GOT3 (cell line): ENCODE results near the gene PDGFRA.
"Not testable (repeated sequence)": the region's sequence is repeated elsewhere in the genome, so short reads cannot be mapped to it uniquely, and the experiment has no call there.

Source experiments
- DNase-seq: peaks from one replicate; lab custom pipeline; 2025; ENCODE audit warnings: mixed read lengths; lab: John Stamatoyannopoulos, UW

PDGFRA gene

GRCh38 chr4:54227256-54228055 lies 1.6 kb upstream of the PDGFRA start:
- DNase-seq: peak; percentile 34

GRCh38 chr4:54228056-54228527 lies 1.0 kb upstream of the PDGFRA start:
- peak; percentile 34 for DNase-seq

GRCh38 chr4:54228546-54228945 lies 547 bp upstream of the PDGFRA start:
- no peak for DNase-seq

GRCh38 chr4:54229631-54230483 lies 764 bp downstream of the PDGFRA start:
- no peak for DNase-seq

- no peak for DNase-seq
Observed at GRCh38 chr4:54230484-54231418, 1.7 kb downstream of the PDGFRA start.

GRCh38 chr4:54231419-54231767 lies 2.3 kb downstream of the PDGFRA start:
- no peak for DNase-seq

GRCh38 chr4:54231768-54232688 lies 2.9 kb downstream of the PDGFRA start:
- DNase-seq: no peak

GRCh38 chr4:54233277-54233696 lies 4.2 kb downstream of the PDGFRA start:
- DNase-seq: peak; percentile 41

GRCh38 chr4:54233697-54234496 lies 4.8 kb downstream of the PDGFRA start:
- no peak for DNase-seq

GRCh38 chr4:54234497-54235205 lies 5.6 kb downstream of the PDGFRA start:
- no peak for DNase-seq

GRCh38 chr4:54236316-54236715 lies 7.2 kb downstream of the PDGFRA start:
- not testable (repeated sequence) for DNase-seq

GRCh38 chr4:54237770-54238169 lies 8.7 kb downstream of the PDGFRA start:
- no peak for DNase-seq

GRCh38 chr4:54238389-54238788 lies 9.3 kb downstream of the PDGFRA start:
- DNase-seq: no peak

- not testable (repeated sequence) for DNase-seq
Observed at GRCh38 chr4:54241268-54241823, 12.3 kb downstream of the PDGFRA start.

GRCh38 chr4:54243541-54243940 lies 14.4 kb downstream of the PDGFRA start:
- not testable (repeated sequence) for DNase-seq

GRCh38 chr4:54252312-54252711 lies 23.2 kb downstream of the PDGFRA start:
- not testable (repeated sequence) for DNase-seq

GRCh38 chr4:54254116-54254914 lies 25.2 kb downstream of the PDGFRA start:
- no peak for DNase-seq

GRCh38 chr4:54254915-54255246 lies 25.8 kb downstream of the PDGFRA start:
- no peak for DNase-seq
